SU-DHL-6 (cell line): Measurements from ENCODE around the gene GRSF1.
A peak's percentile ranks its signal among the peaks of the same experiment; 100 is the strongest.

Source experiments
- H2AFZ ChIP-seq: fragments of 200-600 bp; sonication (generic); 2 replicates; pipeline ENCODE4 v1.6.1; 2014; ENCODE audit warnings: low read depth, mild to moderate bottlenecking, moderate library complexity, mixed read lengths, antibody characterized with exemption, low read length; ENCODE audit not compliant: severe bottlenecking
- H3F3A ChIP-seq: fragments of 200-600 bp; shearing (Covaris generic); 2 replicates; pipeline ENCODE4 v1.6.0; 2016; ENCODE audit warnings: antibody characterized with exemption, mild to moderate bottlenecking; ENCODE audit not compliant: insufficient read depth
- H3K27ac ChIP-seq: fragments of 200-600 bp; sonication (generic); 2 replicates; pipeline ENCODE4 v1.5.1; 2016; ENCODE audit warnings: low read depth, mild to moderate bottlenecking, low read length, moderate library complexity, mixed read lengths
- H3K27me3 ChIP-seq: fragments of 200-600 bp; sonication (generic), shearing (Covaris generic); 2 replicates; pipeline ENCODE4 v1.6.0; 2014; ENCODE audit warnings: mild to moderate bottlenecking, low read length
- H3K36me3 ChIP-seq: fragments of 200-600 bp; sonication (generic); 2 replicates; pipeline ENCODE4 v1.6.1; 2014; ENCODE audit warnings: mild to moderate bottlenecking, low read length, mixed read lengths
- H3K4me2 ChIP-seq: fragments of 300-600, 200-600 bp; shearing (Covaris generic), sonication (generic); 2 replicates; pipeline ENCODE4 v1.6.0; 2014; ENCODE audit warnings: low read length, low read depth, mild to moderate bottlenecking; ENCODE audit not compliant: poor library complexity, severe bottlenecking
- H3K4me3 ChIP-seq: fragments of 200-600 bp; sonication (generic); 2 replicates; pipeline ENCODE4 v1.5.1; 2014; ENCODE audit warnings: antibody characterized with exemption, low read length, mild to moderate bottlenecking, mixed read lengths; ENCODE audit not compliant: insufficient read depth, poor library complexity, severe bottlenecking
- H3K79me2 ChIP-seq: fragments of 200-600 bp; sonication (generic); 2 replicates; pipeline ENCODE4 v1.6.1; 2014; ENCODE audit warnings: mild to moderate bottlenecking, low read length, moderate library complexity; ENCODE audit not compliant: insufficient read depth
- H3K9ac ChIP-seq: fragments of 200-600 bp; sonication (generic); 2 replicates; pipeline ENCODE4 v1.7.0; 2014; ENCODE audit warnings: mild to moderate bottlenecking, low read length
- H3K9me2 ChIP-seq: fragments of 200-600 bp; sonication (generic); replicated peaks from 2 replicates; pipeline ENCODE4 v1.6.1; 2014; ENCODE audit warnings: low read length; ENCODE audit not compliant: insufficient read depth
- H3K9me3 ChIP-seq: fragments of 200-600 bp; sonication (generic); 2 replicates; pipeline ENCODE4 v1.6.1; 2014; ENCODE audit warnings: low read length, mixed read lengths; ENCODE audit not compliant: insufficient read depth
- H4K20me1 ChIP-seq: fragments of 200-600 bp; sonication (generic); 2 replicates; pipeline ENCODE4 v1.6.1; 2014; ENCODE audit warnings: low read depth, mild to moderate bottlenecking, antibody characterized with exemption, low read length, moderate library complexity, mixed read lengths
- CTCF ChIP-seq: fragments of 200-600 bp; sonication (generic); IDR thresholded peaks from one replicate; pipeline ENCODE4 v1.5.1; 2017; ENCODE audit warnings: antibody characterized with exemption, mild to moderate bottlenecking, low read length, moderate library complexity; ENCODE audit not compliant: insufficient read depth, poor library complexity, severe bottlenecking
- EZH2phosphoT487 ChIP-seq: fragments of 200-600 bp; sonication (generic), shearing (Covaris generic); conservative IDR thresholded peaks from 2 replicates; pipeline ENCODE4 v1.6.1; 2018; ENCODE audit warnings: mild to moderate bottlenecking, antibody characterized with exemption, low read length, moderate library complexity, mixed read lengths

The GRSF1 gene

GRCh38 chr4:70877556-70877955 is 37.9 kb upstream of the GRSF1 start:
- no peaks in the 10 kb centered on the region for H3K79me2 ChIP-seq
- no peaks in the 10 kb centered on the region for H3F3A ChIP-seq
- no peak overlapping the region for H3K27ac ChIP-seq
- H3K9ac ChIP-seq = no peak overlapping the region
- H3K9me3 ChIP-seq = no peaks in the 10 kb centered on the region
- TF ChIP-seq EZH2phosphoT487 (no peak), CTCF (no peak)
- H3K36me3 ChIP-seq = no peaks in the 10 kb centered on the region
- H2AFZ ChIP-seq = no peak overlapping the region
- no peaks in the 10 kb centered on the region for H3K9me2 ChIP-seq
- no peaks in the 10 kb centered on the region for H3K27me3 ChIP-seq
- H4K20me1 ChIP-seq = no peaks in the 10 kb centered on the region
- H3K4me3 ChIP-seq = no peak overlapping the region
- no peak overlapping the region for H3K4me2 ChIP-seq

- Histone ChIP-seq H4K20me1 (no peaks in the 10 kb centered on the region), H3K79me2 (no peaks in the 10 kb centered on the region), H3K9me3 (no peaks in the 10 kb centered on the region), H3K27me3 (no peaks in the 10 kb centered on the region), H3K27ac (no peak overlapping the region), H3K4me2 (peak overlapping the region; percentile 44), H3K9me2 (no peaks in the 10 kb centered on the region), H3K36me3 (no peaks in the 10 kb centered on the region), H3K4me3 (no peak overlapping the region), H2AFZ (no peak overlapping the region), H3F3A (no peaks in the 10 kb centered on the region), H3K9ac (no peak overlapping the region)
- no peak for TF ChIP-seq CTCF
- no peak for TF ChIP-seq EZH2phosphoT487
Observed at GRCh38 chr4:70874268-70875156, 34.8 kb upstream of the GRSF1 start.

- Histone ChIP-seq H3K4me3 (no peak overlapping the region), H3F3A (no peaks in the 10 kb centered on the region), H3K4me2 (no peak overlapping the region), H3K27ac (no peak overlapping the region), H3K9me3 (no peaks in the 10 kb centered on the region), H3K36me3 (no peaks in the 10 kb centered on the region), H3K9me2 (no peaks in the 10 kb centered on the region), H3K27me3 (no peaks in the 10 kb centered on the region), H3K79me2 (no peaks in the 10 kb centered on the region), H2AFZ (no peak overlapping the region), H4K20me1 (no peaks in the 10 kb centered on the region), H3K9ac (no peak overlapping the region)
- TF ChIP-seq CTCF (no peak), EZH2phosphoT487 (no peak)
Observed at GRCh38 chr4:70873216-70873615, 33.5 kb upstream of the GRSF1 start.
